GM21381 (cell line): ENCODE results near the gene CEP112.

Experiments
- ATAC-seq: cut with Tn5 transposase; IDR thresholded peaks from one replicate; pipeline ENCODE4 v1.9.1; 2021; ENCODE audit warnings: mild to moderate bottlenecking, moderate library complexity; ENCODE audit not compliant: unreplicated experiment

Gene CEP112

GRCh38 chr17:65942592-65942991 lies 249.3 kb downstream of the CEP112 start:
- no peak for ATAC-seq

- ATAC-seq = no peak
These were observed 250.5 kb downstream of the CEP112 start for GRCh38 chr17:65941356-65941899.

- ATAC-seq = no peak
These were observed 255.9 kb downstream of the CEP112 start for GRCh38 chr17:65936013-65936412.

GRCh38 chr17:65933290-65933689 lies 258.6 kb downstream of the CEP112 start:
- ATAC-seq = no peak

- ATAC-seq = no peak
These were observed 260.4 kb downstream of the CEP112 start for GRCh38 chr17:65931246-65932149.

- ATAC-seq = no peak
These were observed 261.7 kb downstream of the CEP112 start for GRCh38 chr17:65930140-65930730.

GRCh38 chr17:65926599-65926998 lies 265.3 kb downstream of the CEP112 start:
- ATAC-seq = no peak

- no peak for ATAC-seq
These were observed 266.2 kb downstream of the CEP112 start for GRCh38 chr17:65925606-65926307.

- no peak for ATAC-seq
These were observed 270.9 kb downstream of the CEP112 start for GRCh38 chr17:65920996-65921395.

- ATAC-seq = no peak
These were observed 273.0 kb downstream of the CEP112 start for GRCh38 chr17:65918916-65919315.

- ATAC-seq = no peak
These were observed 273.4 kb downstream of the CEP112 start for GRCh38 chr17:65918500-65918899.

- ATAC-seq = no peak
These were observed 274.4 kb downstream of the CEP112 start for GRCh38 chr17:65917560-65917959.

GRCh38 chr17:65916425-65916824 lies 275.5 kb downstream of the CEP112 start:
- ATAC-seq = no peak

- ATAC-seq = peak; percentile 100
These were observed 277.1 kb downstream of the CEP112 start for GRCh38 chr17:65914784-65915342.

- no peak for ATAC-seq
These were observed 278.5 kb downstream of the CEP112 start for GRCh38 chr17:65913326-65913850.

GRCh38 chr17:65910836-65911235 lies 281.1 kb downstream of the CEP112 start:
- no peak for ATAC-seq

- ATAC-seq = no peak
These were observed 289.0 kb downstream of the CEP112 start for GRCh38 chr17:65902831-65903522.

GRCh38 chr17:65902155-65902554 lies 289.8 kb downstream of the CEP112 start:
- ATAC-seq = no peak

GRCh38 chr17:65901394-65901793 lies 290.5 kb downstream of the CEP112 start:
- no peak for ATAC-seq

- no peak for ATAC-seq
These were observed 291.7 kb downstream of the CEP112 start for GRCh38 chr17:65900216-65900615.
